Peyer's patch (tissue), 4 donors: ENCODE data around the gene TBC1D7. TPM values are rescaled to one million over a fixed set of nuclear protein-coding genes. Genes with fewer than 3 reads are reported as not detected.
A peak's percentile ranks its signal among the peaks of the same experiment; 100 is the strongest.

ENCODE experiments used
- DNase-seq, 3 donors: peaks; one replicate each; pipeline ENCODE4 v3.0.0-alpha.2; 2017 to 2019
- H3K27ac ChIP-seq, 4 donors: fragments of 200-600 bp; sonication (generic); one replicate each; pipeline ENCODE4 v1.5.1; 2016 to 2019
- H3K27me3 ChIP-seq, 2 donors: fragments of 200-600 bp; sonication (generic); one replicate each; pipeline ENCODE4 v1.5.1; 2019
- H3K36me3 ChIP-seq, 3 donors: fragments of 200-600 bp; sonication (generic); one replicate each; pipeline ENCODE4 v1.5.1; 2016 to 2019
- H3K4me1 ChIP-seq, 4 donors: fragments of 200-600 bp; sonication (generic); one replicate each; pipeline ENCODE4 v1.5.1; 2016 to 2019
- H3K4me3 ChIP-seq, 4 donors: fragments of 200-600 bp; sonication (generic); 1 replicate in 3 of 4; 2 replicates in 1 of 4; pipeline ENCODE4 v1.5.1; 2016 to 2019; ENCODE audit warnings: mild to moderate bottlenecking in 1 of 4
- H3K9me3 ChIP-seq, 4 donors: fragments of 200-600 bp; sonication (generic); one replicate each; pipeline ENCODE4 v1.5.1; 2016 to 2019; ENCODE audit warnings: mild to moderate bottlenecking in 1 of 4
- POLR2A ChIP-seq, 2 donors: fragments of 450-650 bp; IDR thresholded peaks; one replicate each; pipeline ENCODE4 v1.5.1; 2017; ENCODE audit warnings: antibody characterized with exemption in 2 of 2, mild to moderate bottlenecking in 2 of 2, moderate library complexity in 2 of 2
- total RNA-seq, 4 donors: library from RNA; depleted of rRNA; stranded (reverse); fragments of >200 nt; gene quantifications; one replicate each; pipeline ENCODE4 v1.1.0, GENCODE V29; 2016
- TF ChIP-seq, protein P1 (sequence below), 6 experiments: fragments of 450-650 bp in 4 of 6; fragments of 200-600 bp in 2 of 6; sonication (generic) in 1 of 6; IDR thresholded peaks; one replicate each; pipeline ENCODE4 v1.5.1; 2017 to 2019; ENCODE audit warnings: antibody characterized with exemption in 6 of 6, mild to moderate bottlenecking in 3 of 6, moderate library complexity in 1 of 6

TBC1D7 gene
- total RNA-seq, 4 donors from 2014 or later = 13.3 to 18.6 (median 16.9) TPM

DNA sequence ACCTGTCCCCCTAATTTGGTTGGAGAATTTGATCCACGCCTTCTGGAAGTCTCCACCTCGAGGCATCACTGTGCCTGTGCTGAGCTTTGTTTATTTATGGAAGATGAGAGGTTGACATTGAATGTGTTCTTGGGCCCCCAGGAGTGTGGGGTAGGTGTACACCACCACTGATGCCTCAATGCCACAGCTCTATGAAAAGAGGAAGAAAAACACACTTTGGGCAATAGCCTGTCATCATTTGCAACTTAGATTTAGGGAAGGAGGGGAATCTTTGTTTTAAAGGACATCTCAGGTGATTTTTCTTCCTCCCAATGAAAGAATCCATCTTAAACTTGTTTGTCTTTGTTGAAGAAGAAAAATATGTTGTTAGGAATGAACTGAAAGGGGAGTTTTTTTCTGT lies 42.6 kb downstream of the TBC1D7 start:
- H3K27me3 ChIP-seq = no peaks in the 10 kb centered on the region
- TF ChIP-seq, protein P1, sequence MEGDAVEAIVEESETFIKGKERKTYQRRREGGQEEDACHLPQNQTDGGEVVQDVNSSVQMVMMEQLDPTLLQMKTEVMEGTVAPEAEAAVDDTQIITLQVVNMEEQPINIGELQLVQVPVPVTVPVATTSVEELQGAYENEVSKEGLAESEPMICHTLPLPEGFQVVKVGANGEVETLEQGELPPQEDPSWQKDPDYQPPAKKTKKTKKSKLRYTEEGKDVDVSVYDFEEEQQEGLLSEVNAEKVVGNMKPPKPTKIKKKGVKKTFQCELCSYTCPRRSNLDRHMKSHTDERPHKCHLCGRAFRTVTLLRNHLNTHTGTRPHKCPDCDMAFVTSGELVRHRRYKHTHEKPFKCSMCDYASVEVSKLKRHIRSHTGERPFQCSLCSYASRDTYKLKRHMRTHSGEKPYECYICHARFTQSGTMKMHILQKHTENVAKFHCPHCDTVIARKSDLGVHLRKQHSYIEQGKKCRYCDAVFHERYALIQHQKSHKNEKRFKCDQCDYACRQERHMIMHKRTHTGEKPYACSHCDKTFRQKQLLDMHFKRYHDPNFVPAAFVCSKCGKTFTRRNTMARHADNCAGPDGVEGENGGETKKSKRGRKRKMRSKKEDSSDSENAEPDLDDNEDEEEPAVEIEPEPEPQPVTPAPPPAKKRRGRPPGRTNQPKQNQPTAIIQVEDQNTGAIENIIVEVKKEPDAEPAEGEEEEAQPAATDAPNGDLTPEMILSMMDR (IDR thresholded peaks at IDR 0.05) = no peak
- TF ChIP-seq POLR2A (IDR thresholded peaks at IDR 0.05) = no peak
- H3K36me3 ChIP-seq = peaks cover 0 to 6% (median 0%) of the 10 kb centered on the region in 3 donors

DNA sequence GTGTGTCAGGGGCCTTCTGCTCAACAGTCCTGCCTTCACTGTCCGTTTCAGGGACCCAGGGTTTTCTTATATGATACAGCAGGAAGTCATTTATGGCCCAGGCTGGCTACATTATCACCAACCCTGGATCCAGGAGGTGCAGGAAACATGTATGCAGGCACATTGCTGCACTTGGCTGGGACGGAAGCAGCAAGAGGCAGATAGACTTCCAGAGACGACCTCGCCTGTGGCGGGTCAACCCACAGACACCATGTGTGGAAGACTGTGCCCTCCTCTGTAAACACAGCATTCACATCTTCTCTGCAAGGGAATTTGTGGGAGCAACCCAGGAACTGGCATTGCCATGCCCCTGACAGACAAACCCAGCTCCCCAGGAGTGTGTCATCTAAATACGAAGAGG lies 43.7 kb downstream of the TBC1D7 start:
- no peak overlapping the region for H3K4me3 ChIP-seq
- no peak for DNase-seq
- no peak for TF ChIP-seq POLR2A (IDR thresholded peaks at IDR 0.05)
- TF ChIP-seq, protein P1 (IDR thresholded peaks at IDR 0.05) = no peak
- H3K36me3 ChIP-seq = peaks cover 0 to 6% (median 0%) of the 10 kb centered on the region in 3 donors
- H3K4me1 ChIP-seq = peaks cover 0 to 4% (median 0%) of the 10 kb centered on the region in 4 donors
- H3K27me3 ChIP-seq = no peaks in the 10 kb centered on the region
- peaks cover 0 to 11% (median 0%) of the 10 kb centered on the region in 4 donors for H3K9me3 ChIP-seq
- H3K27ac ChIP-seq = no peak overlapping the region

More for the DNA sequence above, 42.6 kb downstream of the TBC1D7 start:
- peaks cover 0 to 11% (median 0%) of the 10 kb centered on the region in 4 donors for H3K9me3 ChIP-seq
- peak overlapping the region in 1 of 4 donors; percentile 27 for H3K27ac ChIP-seq
- no peak for DNase-seq
- H3K4me1 ChIP-seq = peaks cover 0 to 4% (median 0%) of the 10 kb centered on the region in 4 donors
- H3K4me3 ChIP-seq = no peak overlapping the region

DNA sequence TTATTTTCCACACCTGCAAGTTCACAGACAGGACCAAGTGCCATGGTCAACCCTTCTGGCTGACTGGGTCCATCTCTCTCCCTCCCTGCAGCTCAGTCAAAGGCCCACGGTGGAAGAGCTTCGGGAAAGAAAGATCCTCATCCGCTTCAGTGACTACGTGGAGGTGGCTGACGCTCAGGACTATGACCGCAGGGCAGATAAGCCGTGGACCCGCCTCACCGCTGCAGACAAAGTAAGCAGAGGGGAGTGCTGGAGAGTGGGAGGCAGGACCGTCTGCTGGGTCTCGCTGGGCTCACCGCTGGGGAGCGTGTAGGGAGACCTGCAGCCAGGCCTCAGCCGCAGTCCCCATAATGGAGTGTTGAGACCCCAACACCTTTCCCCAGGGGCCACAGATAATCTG lies 45.0 kb downstream of the TBC1D7 start:
- Histone ChIP-seq H3K9me3 (peaks cover 0 to 11% (median 0%) of the 10 kb centered on the region in 4 donors), H3K4me3 (no peak overlapping the region), H3K27ac (no peak overlapping the region), H3K4me1 (no peaks in the 10 kb centered on the region), H3K27me3 (no peaks in the 10 kb centered on the region), H3K36me3 (peaks cover 0 to 6% (median 0%) of the 10 kb centered on the region in 3 donors)
- TF ChIP-seq, protein P1 (IDR thresholded peaks at IDR 0.05) = no peak
- no peak for TF ChIP-seq POLR2A (IDR thresholded peaks at IDR 0.05)
- DNase-seq = no peak

DNA sequence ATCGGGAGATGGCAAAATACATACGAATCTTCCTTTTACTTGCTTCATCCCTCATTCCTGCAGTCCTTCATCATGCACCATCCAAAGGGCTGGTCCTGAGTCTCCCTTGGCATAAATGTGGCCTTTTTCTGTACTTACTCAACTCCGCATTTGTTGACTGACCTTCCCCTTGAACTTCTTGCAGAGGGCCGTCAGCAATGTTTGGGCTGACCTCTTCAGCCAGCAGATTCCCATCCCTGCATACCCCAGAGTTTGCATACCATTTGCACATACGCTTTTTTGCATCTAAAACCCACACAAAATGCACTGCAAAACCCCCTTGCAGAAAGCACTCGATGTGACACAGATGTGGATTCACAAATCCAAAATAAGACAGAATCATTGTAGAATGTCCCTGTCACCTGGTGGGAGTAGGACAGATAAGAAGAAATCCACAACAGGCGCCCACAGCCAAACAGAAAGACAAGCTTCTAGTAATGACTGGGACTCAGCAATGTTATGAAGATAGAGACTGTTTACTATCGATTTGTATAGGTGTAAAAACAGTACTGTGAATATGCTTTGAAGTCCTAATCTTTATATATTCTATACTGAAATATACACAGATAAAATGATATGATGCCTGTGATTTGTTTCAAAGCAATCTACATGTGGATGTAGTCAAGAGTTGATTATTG lies 45.8 kb downstream of the TBC1D7 start:
- DNase-seq = no peak
- peaks cover 0 to 5% (median 0%) of the 10 kb centered on the region in 3 donors for H3K36me3 ChIP-seq
- H3K4me3 ChIP-seq = no peak overlapping the region
- H3K9me3 ChIP-seq = peaks cover 0 to 8% (median 0%) of the 10 kb centered on the region in 4 donors
- H3K27me3 ChIP-seq = no peaks in the 10 kb centered on the region
- no peaks in the 10 kb centered on the region for H3K4me1 ChIP-seq
- TF ChIP-seq POLR2A (IDR thresholded peaks at IDR 0.05) = no peak
- TF ChIP-seq, protein P1 (IDR thresholded peaks at IDR 0.05) = no peak
- H3K27ac ChIP-seq = no peak overlapping the region

DNA sequence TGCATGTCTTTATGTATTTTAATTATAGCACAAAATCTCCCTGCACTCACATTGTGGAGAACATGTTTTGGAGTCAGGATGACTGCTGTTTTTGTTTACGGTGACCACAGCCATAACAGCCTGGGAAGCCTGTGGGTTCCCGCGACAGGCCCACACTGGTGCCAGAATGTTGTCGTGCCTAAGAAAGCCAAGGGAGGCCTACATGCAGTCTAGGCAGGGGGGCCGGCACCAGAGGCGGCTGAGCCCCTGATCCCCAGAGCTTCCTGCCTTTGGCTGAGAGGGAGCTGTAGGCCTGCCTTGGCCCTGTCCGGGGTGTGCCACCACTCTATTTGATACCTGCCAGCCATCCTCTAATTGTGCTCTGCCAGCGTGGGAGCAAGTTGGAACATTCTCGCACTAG lies 46.7 kb downstream of the TBC1D7 start:
- H3K27me3 ChIP-seq = no peaks in the 10 kb centered on the region
- TF ChIP-seq, protein P1 (IDR thresholded peaks at IDR 0.05) = no peak
- TF ChIP-seq POLR2A (IDR thresholded peaks at IDR 0.05) = no peak
- no peak overlapping the region for H3K27ac ChIP-seq
- H3K4me3 ChIP-seq = no peak overlapping the region
- H3K36me3 ChIP-seq = no peaks in the 10 kb centered on the region
- no peak for DNase-seq
- no peaks in the 10 kb centered on the region for H3K9me3 ChIP-seq
- no peaks in the 10 kb centered on the region for H3K4me1 ChIP-seq
